Activated T-cell treated with anti-CD3 and anti-CD28 coated beads for 4 hours (primary cell): ENCODE data around the gene UBXN1.
A peak's percentile ranks its signal among the peaks of the same experiment; 100 is the strongest.
"Not testable (repeated sequence)": the region's sequence is repeated elsewhere in the genome, so short reads cannot be mapped to it uniquely, and the experiment has no call there.

Experiments used
- DNase-seq: peaks from one replicate; pipeline ENCODE4 v3.0.0-alpha.2; 2020

Gene UBXN1

DNA sequence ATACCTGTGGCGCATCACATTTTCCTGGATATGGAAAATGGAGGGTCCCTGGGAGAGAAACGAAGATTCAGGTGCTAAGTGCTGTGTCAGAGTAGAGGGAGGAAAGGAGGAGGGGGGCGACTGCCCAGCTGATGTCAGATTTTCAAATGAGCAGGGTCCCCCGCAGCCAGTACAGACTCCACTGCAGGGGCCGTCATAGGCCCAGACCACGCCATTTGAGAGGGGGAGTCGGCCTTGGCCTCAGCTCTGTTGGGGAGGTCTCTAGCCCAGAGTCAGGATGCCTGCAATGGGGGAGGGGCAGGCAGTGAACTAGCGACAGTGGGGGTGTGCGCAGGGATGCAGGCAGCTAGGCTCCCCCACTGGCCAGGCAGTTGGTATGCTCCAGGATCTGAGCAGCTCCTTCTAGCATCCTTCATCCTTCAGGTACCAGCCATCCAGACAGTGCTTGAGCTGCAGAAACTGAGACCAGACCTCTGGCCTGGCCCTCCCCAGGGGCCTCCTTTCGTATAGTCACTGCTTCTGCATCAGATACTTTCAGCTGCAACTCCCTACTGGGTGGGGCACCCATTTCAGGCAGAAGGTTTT lies 28.5 kb upstream of the UBXN1 start, which contains the start of the genes BSCL2 and GNG3:
BSCL2 (minus strand) TSS at position 148 of the 585 bp plus-strand sequence. CDS start 229 bp downstream, outside the sequence.
GNG3 (plus strand) TSS at position 400 of the 585 bp plus-strand sequence. CDS start 620 bp downstream, outside the sequence.
- DNase-seq: no peak

DNA sequence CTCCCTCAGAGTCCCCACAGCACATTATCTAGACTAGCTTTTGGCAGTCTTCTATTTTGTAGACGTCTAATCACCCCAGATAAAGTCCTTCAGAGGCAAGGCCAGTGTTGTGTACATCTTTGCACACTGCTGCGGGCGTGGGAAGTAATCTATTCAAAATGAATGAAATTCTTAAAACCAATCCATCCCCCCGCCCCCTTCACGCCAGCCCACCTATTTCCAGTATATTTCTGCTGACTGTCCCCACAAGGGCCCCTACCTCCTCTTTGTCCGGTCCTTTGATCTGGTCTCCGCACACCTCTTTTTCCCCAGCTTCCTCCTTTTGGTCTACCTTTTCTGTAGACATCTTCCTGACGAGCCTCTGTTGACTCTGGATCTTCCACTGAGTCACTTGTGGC lies 28.0 kb upstream of the UBXN1 start:
- no peak for DNase-seq

DNA sequence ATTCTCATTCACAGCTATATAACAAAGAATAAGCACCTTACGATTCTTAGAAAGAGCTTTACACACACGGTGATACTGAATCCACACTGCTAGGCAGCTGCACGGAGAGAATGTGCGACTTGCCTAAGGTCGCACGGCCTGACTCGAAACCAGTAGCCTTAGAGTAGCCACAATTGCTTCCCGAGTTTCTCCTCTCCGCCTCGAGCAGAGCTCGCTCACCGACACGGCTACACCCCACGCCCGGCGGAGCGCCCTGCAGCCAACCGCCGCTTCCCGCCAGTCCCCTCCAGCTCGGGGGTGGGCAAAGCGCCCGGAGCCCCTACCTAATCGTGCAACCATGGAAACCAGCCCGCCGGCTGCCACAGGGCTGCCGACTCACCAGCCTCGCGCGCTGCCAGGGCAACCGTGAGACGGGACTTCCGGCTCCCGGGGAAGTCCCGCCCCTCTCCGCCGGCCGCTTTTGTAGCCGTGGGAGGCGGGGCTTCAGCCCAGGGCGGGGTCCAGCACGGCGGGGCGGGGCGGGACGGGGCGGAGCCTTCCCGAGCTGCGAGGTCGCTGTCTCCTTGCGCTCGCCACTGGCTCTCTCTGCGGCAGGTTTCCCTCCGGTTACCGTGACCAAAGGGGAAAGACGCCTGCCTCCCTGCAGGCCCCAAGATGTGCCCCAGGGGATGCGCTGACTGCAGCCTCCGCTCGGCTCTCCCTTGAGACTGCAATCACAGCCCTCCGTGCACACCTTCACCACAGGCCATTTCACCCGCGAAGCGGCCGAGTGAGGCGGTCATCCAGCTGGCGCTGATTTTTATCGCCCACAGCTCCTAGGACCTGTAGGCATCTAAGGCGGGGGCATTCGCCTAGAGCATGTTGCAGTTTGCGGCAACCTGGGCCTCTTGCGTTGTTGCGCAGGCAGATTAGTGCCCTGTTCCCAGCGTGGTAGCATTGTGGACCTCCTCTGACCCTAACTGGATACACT lies 27.3 kb upstream of the UBXN1 start:
- peak; percentile 94 for DNase-seq

DNA sequence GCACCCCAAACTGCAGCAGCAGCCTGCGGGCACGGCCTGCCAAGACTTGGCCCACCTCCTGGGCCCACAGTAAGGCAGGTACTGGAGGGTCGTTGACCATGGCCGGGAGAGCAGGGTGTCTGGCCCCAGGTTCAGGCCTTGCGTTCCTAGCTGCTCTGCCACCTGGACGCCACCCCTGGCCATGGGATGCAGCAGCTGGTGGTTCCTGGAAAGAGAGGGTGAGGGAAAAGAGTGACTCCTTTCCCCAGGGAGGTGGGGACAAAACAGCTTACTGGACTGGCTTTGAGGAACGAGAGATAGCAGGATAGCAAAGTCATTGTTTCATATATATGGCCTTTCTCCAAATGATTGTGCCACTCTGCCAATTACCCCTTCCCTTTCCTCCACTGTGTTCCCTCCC lies 26.5 kb upstream of the UBXN1 start:
- no peak for DNase-seq

DNA sequence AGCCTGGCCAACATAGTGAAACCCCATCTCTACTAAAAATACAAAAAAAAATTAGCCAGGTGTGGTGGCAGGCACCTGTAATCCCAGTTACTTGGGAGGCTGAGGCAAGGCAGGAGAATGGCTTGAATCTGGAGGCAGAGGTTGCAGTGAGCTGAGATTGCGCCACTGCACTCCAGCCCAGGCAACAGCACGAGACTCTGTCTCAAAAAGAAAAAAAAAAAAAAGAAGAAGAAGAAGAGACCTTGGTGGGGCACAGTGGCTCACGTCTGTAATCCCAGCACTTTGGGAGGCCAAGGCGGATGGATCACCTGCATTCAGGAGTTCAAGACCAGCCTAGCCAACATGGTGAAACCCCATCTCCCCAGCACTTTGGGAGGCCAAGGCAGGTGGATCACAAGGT lies 25.0 kb upstream of the UBXN1 start:
- DNase-seq: not testable (repeated sequence)

DNA sequence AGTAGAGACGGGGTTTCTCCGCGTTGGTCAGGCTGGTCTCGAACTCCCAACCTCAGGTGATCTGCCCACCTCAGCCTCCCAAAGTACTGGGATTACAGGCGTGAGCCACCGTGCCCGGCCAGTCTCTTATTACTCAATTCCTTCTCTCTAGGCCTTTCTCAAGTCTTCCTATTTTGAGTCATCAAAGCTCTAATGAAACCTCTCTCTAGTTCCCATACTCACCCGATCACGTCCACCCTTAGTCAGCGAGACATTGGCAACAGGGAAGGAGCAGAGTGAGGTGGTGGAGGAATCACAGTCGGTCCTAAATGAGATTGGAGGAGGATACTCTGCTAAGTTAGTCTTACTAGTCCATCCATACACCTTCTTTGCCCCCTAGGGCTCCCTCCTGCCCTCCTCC lies 23.4 kb upstream of the UBXN1 start:
- no peak for DNase-seq

DNA sequence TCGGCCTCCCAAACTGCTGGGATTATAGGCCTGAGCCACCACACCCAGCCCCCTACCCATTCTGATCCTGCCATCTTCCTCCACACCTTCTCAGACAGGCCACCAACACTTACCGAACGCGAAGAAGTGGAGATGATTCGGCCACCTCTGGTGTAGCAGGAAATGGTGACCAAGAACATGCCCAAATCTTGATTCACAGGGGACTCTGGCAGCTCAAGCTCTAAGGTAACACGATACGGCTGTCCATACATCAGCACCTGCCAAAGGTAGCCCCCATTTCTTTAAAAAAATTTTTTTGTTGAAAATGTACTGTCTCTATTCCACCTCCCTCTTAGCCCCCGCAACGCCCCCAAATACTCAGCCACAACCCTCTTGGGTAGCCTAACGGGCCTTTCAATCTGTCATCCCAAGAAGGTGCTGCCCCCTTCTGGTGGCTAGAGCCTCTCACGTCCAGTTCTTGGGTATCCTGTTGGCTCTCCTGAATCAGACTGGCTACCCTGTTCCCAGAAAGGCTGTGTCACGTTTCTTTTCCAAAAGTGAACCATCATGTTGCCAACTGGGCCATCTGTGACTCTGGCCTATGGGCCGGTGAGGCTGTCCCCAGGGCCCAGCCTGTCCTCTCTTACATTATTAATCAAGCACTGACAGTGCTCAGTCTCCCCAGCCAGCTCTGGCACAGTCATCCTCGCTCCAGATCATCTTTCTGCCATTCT lies 15.7 kb upstream of the UBXN1 start:
- peak; percentile 74 for DNase-seq

DNA sequence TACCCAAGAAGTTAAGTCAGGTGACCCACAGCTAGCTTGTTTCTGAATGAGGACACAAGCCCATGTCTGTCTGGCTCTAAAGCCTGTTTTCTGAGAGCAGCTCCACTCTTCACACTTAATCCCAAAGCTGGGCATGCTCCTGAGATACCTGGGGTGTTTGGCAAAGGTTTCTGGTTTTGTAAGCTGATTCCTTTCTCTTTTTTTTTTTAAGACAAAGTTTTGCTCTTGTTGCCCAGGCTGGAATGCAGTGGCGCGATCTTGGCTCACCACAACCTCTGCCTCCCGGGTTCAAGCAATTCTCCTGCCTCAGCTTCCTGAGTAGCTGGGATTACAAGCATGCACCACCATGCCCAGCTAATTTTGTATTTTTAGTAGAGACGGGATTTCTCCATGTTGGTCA lies 14.8 kb upstream of the UBXN1 start:
- DNase-seq: not testable (repeated sequence)

DNA sequence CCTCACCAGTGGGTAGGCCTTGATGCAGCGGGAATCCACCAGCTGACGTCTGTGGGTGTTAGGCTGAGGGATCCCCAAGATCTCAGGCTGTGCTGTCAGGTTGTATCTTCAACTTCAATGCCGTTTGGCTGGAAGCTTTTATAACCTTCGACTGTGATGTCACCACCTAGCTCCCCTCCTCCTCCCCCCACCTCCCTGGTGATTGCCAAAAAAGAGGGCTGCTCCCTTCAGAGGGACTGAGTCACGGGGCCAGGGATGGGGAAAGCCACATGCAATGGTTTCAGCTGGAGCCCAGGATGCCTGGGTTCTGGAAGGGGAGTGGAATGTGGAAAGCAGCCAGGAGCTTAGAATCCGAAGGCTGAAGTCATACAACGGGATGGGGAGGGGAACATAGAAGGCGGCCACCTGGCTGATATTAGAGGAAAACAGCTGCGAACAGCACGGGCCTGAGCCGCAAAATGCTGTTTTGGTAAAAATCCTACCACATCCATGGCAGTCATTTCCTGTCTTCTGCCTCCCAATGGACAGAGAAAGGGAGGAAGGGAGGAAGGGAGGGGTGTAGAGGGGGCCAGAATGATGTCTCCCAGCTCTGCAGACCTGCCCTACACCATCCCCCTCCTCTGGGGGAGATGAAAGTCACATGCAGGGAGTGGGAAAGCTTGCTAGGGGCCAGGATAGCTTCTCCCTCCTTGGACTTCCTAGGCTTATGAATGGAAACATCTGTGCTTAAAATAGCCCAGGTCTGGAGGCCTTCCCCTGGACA lies 10.7 kb upstream of the UBXN1 start, which contains the start of gene LRRN4CL:
LRRN4CL (minus strand) TSS at position 110 of the 763 bp plus-strand sequence. CDS start 1,022 bp downstream, outside the sequence.
- DNase-seq: no peak

DNA sequence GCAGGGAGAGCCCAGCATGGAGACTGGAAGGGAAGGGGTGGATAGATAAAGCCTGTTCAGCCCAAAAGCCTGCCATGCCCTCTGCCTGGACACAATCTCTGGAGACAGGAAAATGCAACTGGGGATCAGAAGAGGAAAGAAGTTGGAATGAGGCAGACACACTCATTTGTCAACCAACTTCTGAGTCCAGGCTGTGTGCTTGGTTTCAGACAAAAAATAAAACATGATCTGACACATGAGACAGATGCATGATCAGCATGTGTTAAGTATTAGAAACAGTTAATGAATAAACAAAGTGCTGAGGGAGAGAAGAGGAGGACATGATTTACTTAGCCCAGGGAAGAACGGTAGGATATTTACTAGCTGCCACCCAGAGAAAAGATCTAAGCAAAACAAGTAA lies 9.6 kb upstream of the UBXN1 start:
- no peak for DNase-seq

DNA sequence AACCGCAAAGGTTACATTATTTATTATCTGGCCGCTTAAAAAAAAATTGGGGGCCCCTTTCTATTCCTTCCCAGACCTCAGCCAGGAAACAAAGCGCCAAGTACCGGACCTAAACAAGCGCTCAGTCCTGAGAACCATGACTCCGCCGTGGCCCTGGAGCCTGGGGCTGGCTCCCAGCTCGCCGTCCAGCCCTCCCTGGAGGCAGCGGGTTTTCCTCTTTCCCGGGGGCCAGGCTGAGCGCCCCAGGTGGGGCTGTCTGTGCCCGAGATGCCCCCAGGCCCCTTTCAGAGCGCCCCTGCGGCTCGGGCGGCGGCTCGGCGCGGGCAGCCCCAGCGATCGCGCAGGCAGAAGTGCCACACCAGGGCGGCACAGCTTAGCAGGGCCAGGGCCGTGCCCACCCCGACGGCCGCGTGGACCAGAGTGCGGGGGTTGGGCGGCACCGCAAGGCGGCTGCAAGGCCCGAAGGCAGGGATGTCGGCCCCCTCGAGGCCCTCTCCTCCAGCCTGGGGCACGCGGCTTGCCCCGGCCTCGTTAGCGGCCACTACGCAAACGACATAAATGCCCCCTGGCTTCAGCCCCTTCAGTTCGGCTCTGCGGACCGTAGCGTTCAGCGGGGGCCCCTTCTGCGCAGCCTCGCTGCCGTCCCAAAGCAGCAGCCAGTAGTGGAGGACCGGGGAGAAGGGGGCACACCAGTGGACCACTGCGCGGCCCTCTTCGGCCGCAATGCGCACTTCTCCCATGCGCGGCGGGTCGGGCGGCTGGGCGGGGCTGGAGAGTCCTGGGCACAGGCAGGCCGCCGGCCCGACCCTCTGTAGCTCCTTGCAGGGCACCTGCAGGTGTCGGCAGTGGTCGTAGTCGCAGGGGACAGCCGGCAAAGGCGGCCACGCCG lies 8.9 kb upstream of the UBXN1 start:
- DNase-seq: no peak

DNA sequence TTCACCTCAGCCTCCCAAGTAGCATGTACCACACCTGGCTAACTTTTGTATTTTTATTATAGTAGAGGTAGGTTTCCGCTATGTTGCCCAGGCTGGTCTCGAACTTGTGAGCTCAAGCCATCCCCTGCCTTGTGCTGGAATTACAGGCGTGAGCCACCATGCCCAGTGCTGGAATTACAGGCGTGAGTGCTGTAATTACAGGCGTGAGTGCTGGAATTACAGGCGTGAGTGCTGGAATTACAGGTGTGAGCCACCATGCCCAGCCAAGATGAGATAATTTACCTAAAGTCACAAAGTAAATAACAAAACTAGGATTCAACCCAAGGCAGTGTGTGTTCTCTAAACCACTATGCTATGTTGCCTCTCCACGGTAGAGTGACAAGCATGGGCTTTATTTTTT lies 3.6 kb upstream of the UBXN1 start:
- no peak for DNase-seq

DNA sequence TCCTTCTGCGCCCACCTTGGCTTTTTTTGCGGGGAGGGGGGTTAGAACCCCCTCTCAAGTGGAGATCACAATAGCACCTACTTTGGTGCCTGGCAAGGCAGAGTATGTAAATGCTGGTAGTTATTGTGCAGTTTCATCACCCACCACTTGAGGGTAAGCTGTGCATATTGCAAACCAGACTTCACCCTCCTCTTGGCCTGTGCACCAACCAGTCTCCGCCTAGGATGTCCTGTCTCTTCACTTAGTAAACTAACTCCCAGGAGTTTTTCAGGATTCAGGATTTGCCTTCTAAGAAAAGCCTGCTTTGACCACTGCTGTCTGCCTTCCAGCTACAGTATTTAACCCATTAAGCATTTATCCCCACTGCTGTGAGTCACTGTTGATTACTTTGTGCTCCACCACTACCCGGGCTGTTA lies 2.0 kb upstream of the UBXN1 start:
- DNase-seq: no peak

DNA sequence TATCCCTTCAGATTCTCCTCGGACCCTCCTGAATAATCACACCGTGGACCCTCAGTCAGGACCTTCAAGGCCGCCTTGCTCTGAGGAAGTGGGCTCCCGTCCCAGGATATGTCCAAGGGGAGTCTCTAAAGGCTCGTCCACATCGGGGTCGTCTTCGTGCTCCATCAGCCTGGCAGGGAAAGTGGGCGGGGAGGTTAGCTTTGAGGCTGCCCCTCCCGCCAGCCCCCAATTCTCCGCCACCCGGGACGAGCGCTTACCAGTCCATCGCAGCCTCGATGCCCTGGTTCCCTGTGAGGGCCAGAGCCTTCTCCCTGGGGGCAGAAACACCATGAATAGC lies 472 bp downstream of the UBXN1 start:
- DNase-seq: no peak

DNA sequence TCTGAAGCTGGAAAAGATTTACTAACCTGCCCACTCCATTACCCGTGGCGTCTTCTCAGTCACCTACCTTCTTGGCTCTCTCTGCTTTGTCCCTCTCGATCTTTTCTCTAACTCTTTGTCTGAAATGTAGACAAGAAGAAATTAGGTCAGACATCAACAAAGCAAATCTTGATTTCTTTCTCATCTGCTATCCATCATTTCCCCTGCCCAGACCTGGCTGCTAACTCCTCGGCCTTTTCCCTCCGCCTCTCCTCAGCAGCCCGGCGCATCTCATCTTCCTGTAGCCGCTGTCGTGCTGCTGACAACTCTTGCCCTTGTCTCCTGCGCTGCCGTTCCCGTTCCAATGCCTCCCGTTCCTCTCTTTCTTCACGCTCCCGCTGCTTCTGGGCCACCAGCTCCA lies 1.2 kb downstream of the UBXN1 start:
- no peak for DNase-seq

DNA sequence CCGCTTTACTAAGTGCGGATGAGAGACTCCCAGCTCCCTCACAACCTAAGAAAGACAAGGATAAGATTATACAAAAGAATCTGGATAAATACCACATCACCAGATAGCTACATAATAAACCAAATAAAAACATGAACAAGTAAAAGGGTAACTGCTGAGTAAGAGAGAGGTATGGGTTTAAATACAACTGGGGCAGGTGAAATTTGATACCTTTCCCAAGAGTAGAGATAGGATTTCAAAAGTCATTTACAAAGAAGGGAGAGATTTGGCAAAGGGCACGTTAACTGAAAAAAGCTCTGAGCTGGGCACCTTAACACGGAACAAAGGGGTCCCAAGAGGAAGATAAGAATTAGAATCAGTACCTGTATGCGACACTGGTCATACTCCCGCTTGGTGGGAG lies 1.7 kb downstream of the UBXN1 start:
- no peak for DNase-seq

DNA sequence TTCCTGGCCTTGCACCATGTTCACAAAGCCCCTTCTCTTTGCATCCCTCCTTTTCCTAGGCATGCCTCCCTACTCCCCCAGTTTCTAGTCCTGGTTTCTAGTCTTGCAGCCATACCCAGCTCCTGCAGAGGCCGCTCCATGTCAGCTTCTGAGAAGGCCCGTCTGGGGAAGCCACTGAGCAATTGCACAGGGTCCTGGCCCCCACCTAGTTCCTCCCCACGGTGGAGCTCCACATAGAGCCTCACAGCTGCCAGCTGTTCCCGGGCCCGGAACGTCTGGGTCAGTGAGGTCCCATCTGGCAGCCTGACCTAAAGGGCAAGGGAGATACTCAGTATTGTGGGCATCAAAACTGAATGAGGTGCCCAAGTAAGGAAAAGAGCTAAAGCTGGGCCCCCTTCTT lies 2.2 kb downstream of the UBXN1 start:
- DNase-seq: no peak

DNA sequence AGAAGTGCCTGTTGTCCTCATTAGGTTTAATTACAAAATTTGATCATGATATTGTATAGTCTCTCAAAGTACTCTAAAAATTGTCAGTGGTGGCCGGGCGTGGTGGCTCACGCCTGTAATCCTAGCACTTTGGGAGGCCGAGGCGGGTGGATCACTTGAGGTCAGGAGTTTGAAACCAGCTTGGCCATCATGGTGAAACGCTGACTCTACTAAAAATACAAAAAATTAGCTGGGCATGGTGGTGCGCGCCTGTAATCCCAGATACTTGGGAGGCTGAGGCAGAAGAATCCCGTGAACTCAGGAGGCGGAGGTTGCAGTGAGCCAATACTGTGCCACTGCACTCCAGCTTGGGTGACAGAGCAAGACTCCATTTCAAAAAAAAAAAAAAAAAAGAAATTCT lies 3.5 kb downstream of the UBXN1 start:
- DNase-seq: not testable (repeated sequence)

DNA sequence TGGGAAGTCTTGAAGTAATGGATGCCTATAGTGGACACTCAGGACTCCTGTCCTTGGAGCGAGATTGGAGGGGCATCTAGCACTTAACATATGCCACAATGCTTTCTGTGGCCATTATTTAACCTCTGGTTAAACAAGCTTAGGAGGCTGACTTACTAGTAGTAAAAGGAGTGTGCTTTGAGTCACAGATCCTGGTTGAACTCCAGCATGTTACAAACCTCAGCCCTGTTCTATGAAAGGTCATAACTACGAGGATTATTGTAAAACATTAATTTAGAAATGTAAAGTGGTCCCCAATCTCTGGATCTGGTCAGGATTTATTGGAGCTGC lies 5.7 kb downstream of the UBXN1 start:
- DNase-seq: no peak

DNA sequence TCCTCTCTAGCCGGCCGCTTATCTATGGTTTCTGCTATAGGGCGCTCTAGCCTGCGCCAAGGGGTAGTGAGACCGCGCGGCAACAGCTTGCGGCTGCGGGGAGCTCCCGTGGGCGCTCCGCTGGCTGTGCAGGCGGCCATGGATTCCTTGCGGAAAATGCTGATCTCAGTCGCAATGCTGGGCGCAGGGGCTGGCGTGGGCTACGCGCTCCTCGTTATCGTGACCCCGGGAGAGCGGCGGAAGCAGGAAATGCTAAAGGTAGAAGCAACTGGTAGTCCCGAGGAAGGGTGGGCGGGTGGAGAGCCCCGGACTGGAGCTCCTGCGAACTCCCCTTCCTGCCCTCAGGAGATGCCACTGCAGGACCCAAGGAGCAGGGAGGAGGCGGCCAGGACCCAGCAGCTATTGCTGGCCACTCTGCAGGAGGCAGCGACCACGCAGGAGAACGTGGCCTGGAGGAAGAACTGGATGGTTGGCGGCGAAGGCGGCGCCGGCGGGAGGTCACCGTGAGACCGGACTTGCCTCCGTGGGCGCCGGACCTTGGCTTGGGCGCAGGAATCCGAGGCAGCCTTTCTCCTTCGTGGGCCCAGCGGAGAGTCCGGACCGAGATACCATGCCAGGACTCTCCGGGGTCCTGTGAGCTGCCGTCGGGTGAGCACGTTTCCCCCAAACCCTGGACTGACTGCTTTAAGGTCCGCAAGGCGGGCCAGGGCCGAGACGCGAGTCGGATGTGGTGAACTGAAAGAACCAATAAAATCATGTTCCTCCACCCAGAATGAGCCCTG lies 7.1 kb downstream of the UBXN1 start, which contains the start of the genes LBHD1 and UQCC3:
LBHD1 (minus strand) TSS at position 660 of the 782 bp plus-strand sequence. CDS start 2,236 bp downstream, outside the sequence.
UQCC3 (plus strand) TSS at position 66 of the 782 bp plus-strand sequence; CDS start at position 139, 73 bp downstream.
- DNase-seq: peak; percentile 59

DNA sequence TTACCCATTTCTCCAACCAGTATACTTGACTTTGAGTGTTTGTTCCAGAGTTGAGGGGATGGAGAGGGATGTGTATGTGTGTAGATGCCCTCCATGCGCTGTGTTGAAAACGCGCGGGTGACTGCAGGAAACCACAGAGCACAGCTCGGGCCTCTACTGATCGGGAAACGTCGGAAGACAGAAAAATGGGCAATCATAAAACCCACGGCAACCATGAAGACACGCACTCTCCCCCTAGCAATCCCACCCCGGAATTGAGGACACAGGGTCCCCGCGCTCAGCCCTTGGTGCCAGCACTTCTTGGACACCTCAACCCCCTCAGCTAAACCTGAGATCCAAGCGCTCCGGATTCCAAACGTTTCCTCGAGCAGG lies 7.7 kb downstream of the UBXN1 start:
- no peak for DNase-seq
